ENCODE data around the gene TP53. TPM values are rescaled to one million over a fixed set of nuclear protein-coding genes. Genes with fewer than 3 reads are reported as not detected.

Gene TP53
- total and polyA plus RNA-seq, 7 donors = 7.4 to 36.7 (median 18.1) TPM

- peaks cover 0 to 19% of the 10 kb centered on the region in 2 donors for H3K36me3 ChIP-seq (ENCODE audit: insufficient read depth in 1 of 2, low read depth in 1 of 2)
Measured at GRCh38 chr17:7687908-7688807, 868 bp upstream of the TP53 start, which contains the start of gene WRAP53. Gene WRAP53 (plus strand): TSS chr17:7688477. CDS start chr17:7688649, 172 bp downstream.

GRCh38 chr17:7686222-7687071 is 843 bp downstream of the TP53 start:
- DNase-seq = peak; percentile 75 to 90
- H3K27me3 ChIP-seq (ENCODE audit: insufficient read depth in 3 of 3, low read length in 2 of 3) = no peaks in the 10 kb centered on the region
- H3K36me3 ChIP-seq (ENCODE audit: insufficient read depth in 1 of 2, low read depth in 1 of 2) = peaks cover 0 to 12% of the 10 kb centered on the region in 2 donors
- intact Hi-C loops (cut with DNase I) = loop anchor here in 1 of 2 donors (5.0 to 10.0 kb wide), 2 partner anchors 104 to 252 kb away; partner anchors contain the start of genes FGF11, MPDU1 and TMEM102
- ATAC-seq = peak; percentile 59 to 73 (median 64)
- peak overlapping the region; percentile 98 for H3K27ac ChIP-seq
- H3K4me1 ChIP-seq = peaks cover 29% of the 10 kb centered on the region
- TF ChIP-seq CTCF (IDR thresholded peaks at IDR 0.05) = no peak
- 0% methylated on average over 30 of the region's 30 CpGs for WGBS, 3 donors
- H3K4me3 ChIP-seq = peak overlapping the region; percentile 88
- no peaks in the 10 kb centered on the region for H3K9me3 ChIP-seq

More at GRCh38 chr17:7687908-7688807, 868 bp upstream of the TP53 start, which contains the start of gene WRAP53:
- Histone ChIP-seq H3K27ac (peak within 1 kb of the TSS; percentile 98), H3K4me1 (peaks cover 29% of the 10 kb centered on the region), H3K9me3 (no peaks in the 10 kb centered on the region), H3K4me3 (peak within 1 kb of the TSS; percentile 88), H3K27me3 (ENCODE audit: insufficient read depth in 3 of 3, low read length in 2 of 3) (no peaks in the 10 kb centered on the region)
- DNase-seq (peak; percentile 97 to 98), ATAC-seq (peak; percentile 84 to 91 (median 89))
- TF ChIP-seq CTCF (IDR thresholded peaks at IDR 0.05) = peak; percentile 99
- WGBS, 3 donors = 0% methylated on average over 51 of the region's 51 CpGs
- intact Hi-C loops (cut with DNase I) = loop anchor here in 1 of 2 donors (5.0 to 10.0 kb wide), 2 partner anchors 106 to 253 kb away; partner anchors contain the start of genes FGF11, MPDU1 and TMEM102

GRCh38 chr17:7685533-7686221 is 1.6 kb downstream of the TP53 start:
- intact Hi-C loops (cut with DNase I) = loop anchor here (2.0 to 10.0 kb wide), 4 partner anchors 55 to 251 kb away; partner anchors contain the start of genes FGF11 (in 1 of the 2), MPDU1 (in 1 of the 2), SAT2 (in 1 of the 2) and SHBG (in 1 of the 2)
- WGBS, 3 donors = 3 to 4% (median 4%) methylated on average over 44 of the region's 44 CpGs
- no peak for TF ChIP-seq CTCF (IDR thresholded peaks at IDR 0.05)
- H3K27ac ChIP-seq = peak overlapping the region; percentile 98
- peak overlapping the region; percentile 88 for H3K4me3 ChIP-seq
- peaks cover 29% of the 10 kb centered on the region for H3K4me1 ChIP-seq
- peak; percentile 71 to 81 (median 76) for ATAC-seq
- no peaks in the 10 kb centered on the region for H3K9me3 ChIP-seq
- DNase-seq = peak; percentile 91 to 97
- no peaks in the 10 kb centered on the region for H3K27me3 ChIP-seq (ENCODE audit: insufficient read depth in 3 of 3, low read length in 2 of 3)
- peaks cover 0 to 8% of the 10 kb centered on the region in 2 donors for H3K36me3 ChIP-seq (ENCODE audit: insufficient read depth in 1 of 2, low read depth in 1 of 2)

Data from psoas muscle (tissue), 8 donors.